Heart right ventricle (tissue), 16 donors: ENCODE data around the gene NOP14. TPM values are rescaled to one million over a fixed set of nuclear protein-coding genes. Genes with fewer than 3 reads are reported as not detected.
A peak's percentile ranks its signal among the peaks of the same experiment; 100 is the strongest.

Source experiments
- ATAC-seq, 8 donors: fragments of 200-7000 bp; cut with Tn5 transposase; one replicate each; pipeline ENCODE4 v1.9.1; 2020; ENCODE audit warnings: mild to moderate bottlenecking in 8 of 8, moderate library complexity in 8 of 8, moderate number of reproducible peaks in 1 of 8
- DNase-seq, 2 donors: peaks; one replicate each; pipeline ENCODE4 v3.0.0-alpha.2; 2020
- H3K27ac ChIP-seq, 10 donors: fragments of 200-600 bp; sonication (generic) in 2 of 10; one replicate each; pipeline versions ENCODE4 v1.5.0 to v1.8.0; 2020 to 2022; ENCODE audit warnings: mild to moderate bottlenecking in 3 of 10
- H3K27me3 ChIP-seq, 7 donors: fragments of 200-600 bp; one replicate each; pipeline ENCODE4 v1.8.0; 2021 to 2022; ENCODE audit warnings: mild to moderate bottlenecking in 2 of 7
- H3K36me3 ChIP-seq, 9 donors: fragments of 200-600 bp; sonication (generic) in 1 of 9; one replicate each; pipeline versions ENCODE4 v1.5.0 to v1.8.0; 2020 to 2022; ENCODE audit warnings: mild to moderate bottlenecking in 2 of 9
- H3K4me1 ChIP-seq, 9 donors: fragments of 200-600 bp; sonication (generic) in 1 of 9; one replicate each; pipeline versions ENCODE4 v1.5.0 to v1.8.0; 2020 to 2022; ENCODE audit warnings: mild to moderate bottlenecking in 4 of 9
- H3K4me3 ChIP-seq, 10 donors: fragments of 200-600 bp; sonication (generic) in 2 of 10; one replicate each; pipeline versions ENCODE4 v1.5.0 to v1.8.0; 2020 to 2022; ENCODE audit warnings: mild to moderate bottlenecking in 7 of 10, moderate library complexity in 2 of 10
- H3K9me3 ChIP-seq, 11 donors: fragments of 200-600 bp in 10 of 11; sonication (generic) in 2 of 11; one replicate each; pipeline versions ENCODE4 v1.5.0 to v1.8.0; 2013 to 2022; ENCODE audit warnings: mild to moderate bottlenecking in 2 of 11, control low read depth in 1 of 11, moderate library complexity in 1 of 11
- CTCF ChIP-seq, 9 donors: fragments of 200-600 bp; sonication (generic) in 2 of 9; IDR thresholded peaks; one replicate each; pipeline versions ENCODE4 v1.5.0 to v1.8.0; 2021 to 2022; ENCODE audit warnings: antibody characterized with exemption in 9 of 9, mild to moderate bottlenecking in 5 of 9, moderate library complexity in 1 of 9
- WGBS, 2 donors: extraction: QIAGEN DNeasy Blood & Tissue Kit; methylation state at CpG; one replicate each; pipeline ENCODE4 v1.1.7; 2013; ENCODE audit warnings: inconsistent platforms in 1 of 2; 5-methylcytosine and 5-hydroxymethylcytosine counted together
- intact Hi-C, 10 donors: fragments of 100-400 bp; cut with DNase I; formaldehyde crosslinking; loops; one replicate each; pipeline versions ENCODE4 v1.11.1 to v1.14.2; 2022
- polyA plus RNA-seq, 2 donors: library from polyadenylated mRNA; stranded (reverse); fragments of 200-250 nt; gene quantifications; one replicate each; pipeline ENCODE4 v1.2.3, GENCODE V29; 2013
- total RNA-seq, 10 donors: library from RNA; stranded (reverse); fragmentation: NEBNext Ultra II Directional in 3 of 10; extraction: Animal tissue kit (Norgen Biotek cat#: 25700) in 3 of 10; gene quantifications; one replicate each; pipeline versions ENCODE4 v1.2.1 to v1.2.4, GENCODE V29; 2021 to 2023
- donor health status: Arrhythmogenic right ventricular cardiomyopathy.
- donor health status: ischemic (EF 13 %, LVEDD 7.1; RV severe dilation, severe dysfunction).
- donor health status: healthy with polysubstance abuse.
- donor health status: DM: no; HTN: yes; CAD: no.
- donor health status: DM: no; HTN: no; CAD: no.
- donor health status: ischemic (EF 25% LVEDD 6.9; RV normal size, moderate dysfunction).
- donor health status: ischemic (EF 25% LVEDD 5.7; RV mildly dilated, moderate dysfunction).
- donor health status: healthy.
- donor health status: DM: yes; HTN: yes; CAD: no.
- donor health status: Ischemic cardiomyopathy.
- donor health status: ischemic (EF 35%, LVEDD 5.7; RV mildly dilated, moderate dysfunction).
- donor health status: nonischemic (EF 11% LVEDD 7.7; RV severe dilation, severe dysfunction).
- donor health status: DM: yes; HTN: yes; CAD: no.
- donor health status: PGD.
- donor health status: ischemic (EF 29% LVEDD 5.4; RV normal size, mild dysfunction).
- donor health status: nonischemic (EF 23%, LVEDD 6.1; RV moderate dilation, normal function).

NOP14 gene
- total and polyA plus RNA-seq, 12 donors, result 12.4 to 24.0 (median 17.3) TPM

- no peaks in the 10 kb centered on the region for H3K9me3 ChIP-seq
- no peak for ATAC-seq
- peak overlapping the region in 3 of 10 donors; percentile 20 to 97 (median 22) for H3K4me3 ChIP-seq
- intact Hi-C loops, result loop anchor here in 7 of 10 donors (5.0 to 10.0 kb wide), 6 partner anchors 70 to 178 kb away; partner anchors contain the start of genes ADD1 (in 2 of the 7) and TNIP2 (in 1 of the 7)
- H3K27me3 ChIP-seq, result no peaks in the 10 kb centered on the region
- 86 to 87% methylated on average over 18 of the region's 18 CpGs for WGBS, 2 donors
- DNase-seq, result peak in 1 of 2 donors; percentile 27
- peaks cover 7 to 61% (median 57%) of the 10 kb centered on the region in 9 donors for H3K4me1 ChIP-seq
- no peak for TF ChIP-seq CTCF (IDR thresholded peaks at IDR 0.05)
- peaks cover 0 to 52% (median 32%) of the 10 kb centered on the region in 9 donors for H3K36me3 ChIP-seq
- peak overlapping the region; percentile 56 to 95 (median 85) for H3K27ac ChIP-seq
These were observed 30.8 kb downstream of the NOP14 start for GRCh38 chr4:2932321-2932950.

- no peaks in the 10 kb centered on the region for H3K27me3 ChIP-seq
- TF ChIP-seq CTCF (IDR thresholded peaks at IDR 0.05), result peak in 5 of 9 donors; percentile 8 to 33 (median 21)
- no peaks in the 10 kb centered on the region for H3K9me3 ChIP-seq
- 60 to 67% methylated on average over 37 to 38 of the region's 38 CpGs for WGBS, 2 donors
- intact Hi-C loops, result loop anchor here in 7 of 10 donors (5.0 to 10.0 kb wide), 6 partner anchors 69 to 177 kb away; partner anchors contain the start of genes ADD1 (in 2 of the 7) and TNIP2 (in 1 of the 7)
- peaks cover 7 to 54% (median 49%) of the 10 kb centered on the region in 9 donors for H3K4me1 ChIP-seq
- DNase-seq (peak; percentile 65 to 69), ATAC-seq (peak in 7 of 8 donors; percentile 23 to 72 (median 50))
- peak overlapping the region; percentile 40 to 95 (median 84) for H3K27ac ChIP-seq
- H3K4me3 ChIP-seq, result peak overlapping the region in 4 of 10 donors; percentile 14 to 97 (median 21)
- peaks cover 0 to 52% (median 39%) of the 10 kb centered on the region in 9 donors for H3K36me3 ChIP-seq
These were observed 31.5 kb downstream of the NOP14 start for GRCh38 chr4:2931512-2932301.

GRCh38 chr4:2930758-2931511 is 32.3 kb downstream of the NOP14 start:
- intact Hi-C loops, result loop anchor here in 7 of 10 donors (5.0 to 10.0 kb wide), 6 partner anchors 69 to 176 kb away; partner anchors contain the start of genes ADD1 (in 2 of the 7) and TNIP2 (in 1 of the 7)
- WGBS, 2 donors, result 72 to 78% methylated on average over 34 of the region's 34 CpGs

More at GRCh38 chr4:2930758-2931511, 32.3 kb downstream of the NOP14 start:
- DNase-seq (peak in 1 of 2 donors; percentile 29), ATAC-seq (peak in 3 of 8 donors; percentile 2 to 22 (median 4))
- no peak for TF ChIP-seq CTCF (IDR thresholded peaks at IDR 0.05)
- H3K4me1 ChIP-seq, result peaks cover 7 to 47% (median 45%) of the 10 kb centered on the region in 9 donors
- peak overlapping the region; percentile 40 to 95 (median 84) for H3K27ac ChIP-seq
- H3K9me3 ChIP-seq, result no peaks in the 10 kb centered on the region
- H3K4me3 ChIP-seq, result no peak overlapping the region
- H3K36me3 ChIP-seq, result peaks cover 0 to 59% (median 47%) of the 10 kb centered on the region in 9 donors
- no peaks in the 10 kb centered on the region for H3K27me3 ChIP-seq
